Stimulated activated CD8-positive, alpha-beta memory T cell treated with anti-CD3 and anti-CD28 coated beads, Interleukin-7, amount 100 ng/mL, for 48 hours (primary cell): ENCODE results near the gene PRSS50.

Experiments
- DNase-seq, 2 donors: peaks; one replicate each; pipeline ENCODE4 v3.0.0-alpha.2; 2020; ENCODE audit warnings: low read depth in 1 of 2; ENCODE audit errors: extremely low read depth in 1 of 2

The PRSS50 gene

GRCh38 chr3:46729038-46729437, 11.4 kb upstream of the PRSS50 start:
- no peak for DNase-seq

GRCh38 chr3:46725621-46726314, 8.1 kb upstream of the PRSS50 start:
- no peak for DNase-seq

- no peak for DNase-seq
These were observed 6.8 kb upstream of the PRSS50 start for GRCh38 chr3:46724424-46724823.

GRCh38 chr3:46722443-46722842, 4.8 kb upstream of the PRSS50 start:
- no peak for DNase-seq

GRCh38 chr3:46721009-46721408, 3.3 kb upstream of the PRSS50 start:
- no peak for DNase-seq

- no peak for DNase-seq
These were observed 2.1 kb upstream of the PRSS50 start for GRCh38 chr3:46719735-46720271.

GRCh38 chr3:46719044-46719565, 1.4 kb upstream of the PRSS50 start:
- no peak for DNase-seq

GRCh38 chr3:46716461-46717441, 918 bp downstream of the PRSS50 start:
- DNase-seq = no peak

- no peak for DNase-seq
These were observed 2.0 kb downstream of the PRSS50 start for GRCh38 chr3:46715507-46716175.

- DNase-seq = no peak
These were observed 2.8 kb downstream of the PRSS50 start for GRCh38 chr3:46714728-46715506.

- DNase-seq = no peak
These were observed 3.6 kb downstream of the PRSS50 start for GRCh38 chr3:46713898-46714552.

GRCh38 chr3:46713050-46713897, 4.4 kb downstream of the PRSS50 start:
- no peak for DNase-seq

- no peak for DNase-seq
These were observed 5.2 kb downstream of the PRSS50 start for GRCh38 chr3:46712191-46713049.

- no peak for DNase-seq
These were observed 5.9 kb downstream of the PRSS50 start for GRCh38 chr3:46711760-46712159.

GRCh38 chr3:46711305-46711704, 6.4 kb downstream of the PRSS50 start:
- DNase-seq = no peak

GRCh38 chr3:46710671-46711295, 6.9 kb downstream of the PRSS50 start:
- DNase-seq = no peak

GRCh38 chr3:46710229-46710628, 7.4 kb downstream of the PRSS50 start:
- DNase-seq = no peak
